ENCODE measurements around the gene CPNE2. TPM values are rescaled to one million over a fixed set of nuclear protein-coding genes. Genes with fewer than 3 reads are reported as not detected.

The CPNE2 gene
- total RNA-seq, 4 donors from 2014 or later, result 28.2 to 66.0 (median 45.8) TPM

- ATAC-seq (ENCODE audit: low FRiP score), result peak; percentile 34
- no peak for TF ChIP-seq CTCF (IDR thresholded peaks at IDR 0.05)
- DNase-seq (ENCODE audit: low spot score), result no peak
These were observed 46.0 kb downstream of the CPNE2 start for GRCh38 chr16:57138281-57138935.

- ATAC-seq (ENCODE audit: low FRiP score) (no peak), DNase-seq (ENCODE audit: low spot score) (no peak)
- no peak for TF ChIP-seq CTCF (IDR thresholded peaks at IDR 0.05)
These were observed 48.7 kb downstream of the CPNE2 start for GRCh38 chr16:57140931-57141668.

DNA sequence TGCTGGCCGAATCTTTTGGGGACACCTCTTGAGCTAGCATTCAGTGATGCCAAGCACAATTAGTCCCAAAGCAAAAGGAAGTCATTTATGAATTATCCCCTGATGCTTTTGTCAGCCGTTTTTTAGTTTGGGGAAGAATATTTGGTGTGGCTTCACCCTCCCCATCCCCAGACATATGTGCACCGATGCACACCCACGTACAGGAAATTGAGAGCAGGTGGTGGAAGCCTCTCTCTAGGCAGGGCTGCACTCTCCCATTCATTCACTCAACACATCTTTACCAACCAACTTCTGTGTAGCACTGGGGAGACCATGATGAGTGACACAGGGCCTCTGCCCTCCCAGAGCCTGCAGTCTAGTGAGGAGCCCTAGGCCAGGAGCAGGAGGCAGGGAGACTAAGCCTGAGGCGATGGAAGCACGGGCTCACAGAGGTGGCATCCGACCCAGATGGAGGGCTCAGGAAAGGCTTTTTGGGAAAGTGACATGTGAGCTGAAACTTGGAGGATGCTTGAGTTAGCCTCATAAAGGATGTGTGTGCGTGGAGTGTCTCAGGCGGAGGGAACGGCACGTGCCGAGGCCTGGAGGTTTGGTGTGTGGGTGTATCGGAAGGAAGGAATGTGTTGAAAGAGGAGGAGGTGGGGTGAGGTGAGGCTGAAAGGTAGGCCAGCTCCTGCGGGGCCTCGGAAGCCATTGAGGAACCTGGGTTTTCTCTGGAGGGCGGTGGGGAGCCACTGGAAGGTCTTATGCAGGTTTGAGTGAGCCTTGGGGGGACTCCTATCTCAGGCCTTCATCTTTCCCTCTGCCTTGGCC, 49.6 kb downstream of the CPNE2 start:
- no peak for ATAC-seq (ENCODE audit: low FRiP score)
- no peak for TF ChIP-seq CTCF (IDR thresholded peaks at IDR 0.05)
- no peak for DNase-seq (ENCODE audit: low spot score)

DNA sequence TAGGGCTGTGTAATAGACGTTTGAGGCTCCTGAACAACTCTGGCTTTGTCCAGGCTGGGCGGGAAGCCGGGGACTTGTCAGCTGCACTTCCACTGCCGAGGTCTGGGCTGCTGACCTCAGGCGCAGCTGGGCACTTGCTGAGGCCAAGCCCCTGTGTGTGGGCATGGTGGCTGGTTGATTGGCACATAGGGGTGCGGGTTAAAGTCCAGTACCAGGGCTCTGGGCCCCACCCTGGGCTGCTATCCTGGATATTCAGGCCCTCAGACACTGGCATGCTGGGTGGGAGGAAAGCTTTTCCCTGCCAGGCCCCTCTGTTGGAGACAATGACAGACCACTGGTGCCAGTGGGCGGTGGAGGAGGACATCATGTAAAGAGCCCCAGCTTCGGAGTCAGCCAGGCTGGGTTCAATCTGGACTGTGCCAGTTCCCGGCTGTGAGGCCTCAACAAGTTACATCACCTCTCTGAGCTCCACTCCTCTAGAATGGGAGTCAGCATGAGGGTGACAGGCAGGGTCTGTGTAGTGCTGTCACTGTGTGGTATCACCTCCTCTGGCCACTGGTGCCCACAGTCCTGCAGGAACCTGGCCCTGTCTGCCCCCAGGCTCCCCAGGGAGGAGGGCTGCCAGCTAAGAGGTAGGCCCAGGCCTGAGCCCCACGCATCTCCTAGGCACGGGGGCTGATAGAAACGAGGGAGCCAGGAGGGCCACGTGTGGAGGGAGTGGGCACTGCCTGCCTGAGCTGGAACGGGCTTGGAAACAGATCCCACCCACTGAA, 51.0 kb downstream of the CPNE2 start:
- ATAC-seq (ENCODE audit: low FRiP score) (no peak), DNase-seq (ENCODE audit: low spot score) (no peak)

DNA sequence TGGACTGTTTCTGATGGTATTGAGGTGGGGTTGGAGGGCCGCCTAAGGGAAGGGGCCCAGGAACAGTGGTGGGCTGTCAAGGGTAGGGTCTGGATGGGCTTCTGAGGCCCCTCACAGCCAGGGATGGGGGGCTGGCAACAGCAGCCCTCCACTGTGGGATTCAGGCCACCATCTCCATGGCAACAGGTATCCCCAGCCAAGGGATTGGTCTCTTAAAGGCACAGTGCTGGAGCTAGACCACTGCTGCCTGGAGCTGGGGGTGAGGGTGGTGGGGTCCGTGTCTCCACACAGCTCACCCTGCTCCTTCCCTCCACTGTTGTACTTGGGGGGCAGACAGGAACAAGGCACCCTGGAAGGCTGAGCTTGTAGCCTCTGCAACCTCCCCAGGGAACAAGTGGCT, 51.6 kb downstream of the CPNE2 start:
- no peak for TF ChIP-seq CTCF (IDR thresholded peaks at IDR 0.05)
- ATAC-seq (ENCODE audit: low FRiP score) (no peak), DNase-seq (ENCODE audit: low spot score) (peak; percentile 8)

More for the DNA sequence above, 51.0 kb downstream of the CPNE2 start:
- no peak for TF ChIP-seq CTCF (IDR thresholded peaks at IDR 0.05)
